ENCODE results near the gene CSF3R. TPM values are rescaled to one million over a fixed set of nuclear protein-coding genes. Genes with fewer than 3 reads are reported as not detected.

Gene CSF3R
- total RNA-seq: not detected in 2 replicates

DNA sequence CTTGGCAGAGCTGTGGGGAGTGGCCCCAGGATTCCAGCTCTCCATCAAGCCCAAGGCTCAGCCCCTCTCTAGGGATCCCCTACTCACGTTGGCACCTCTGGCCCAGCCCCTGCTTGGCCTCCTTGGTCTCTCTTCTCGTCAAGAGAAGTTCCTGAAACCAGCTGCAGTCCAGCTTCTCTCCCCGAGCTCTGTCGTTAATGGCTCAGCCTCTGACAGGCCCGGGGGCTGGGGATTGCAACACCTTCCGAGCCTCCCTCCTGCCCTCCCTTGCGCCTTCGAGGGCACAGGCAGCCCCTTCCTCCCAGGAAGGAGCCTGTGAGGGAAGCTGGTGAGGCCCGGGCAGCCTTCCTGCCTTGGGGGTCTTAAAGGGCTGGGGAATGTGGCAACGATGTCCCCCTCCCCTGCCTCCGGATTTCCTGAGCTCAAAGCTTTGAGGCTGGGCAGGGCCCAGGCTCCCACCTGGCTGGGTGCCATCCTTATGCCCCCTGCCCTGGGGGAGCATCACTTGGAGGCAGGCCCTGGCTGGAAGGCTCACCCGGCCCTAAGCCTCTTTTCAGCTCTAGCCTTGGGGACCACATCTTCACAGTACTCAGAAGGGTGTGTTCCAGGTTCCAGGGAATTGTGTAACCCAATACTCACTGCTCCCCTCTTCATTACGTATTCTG, at the start of gene CSF3R:
CSF3R (minus strand) TSS at position 190 of the 665 bp plus-strand sequence. CDS start 3,417 bp downstream, outside the sequence.
- DNase-seq: no peak

DNA sequence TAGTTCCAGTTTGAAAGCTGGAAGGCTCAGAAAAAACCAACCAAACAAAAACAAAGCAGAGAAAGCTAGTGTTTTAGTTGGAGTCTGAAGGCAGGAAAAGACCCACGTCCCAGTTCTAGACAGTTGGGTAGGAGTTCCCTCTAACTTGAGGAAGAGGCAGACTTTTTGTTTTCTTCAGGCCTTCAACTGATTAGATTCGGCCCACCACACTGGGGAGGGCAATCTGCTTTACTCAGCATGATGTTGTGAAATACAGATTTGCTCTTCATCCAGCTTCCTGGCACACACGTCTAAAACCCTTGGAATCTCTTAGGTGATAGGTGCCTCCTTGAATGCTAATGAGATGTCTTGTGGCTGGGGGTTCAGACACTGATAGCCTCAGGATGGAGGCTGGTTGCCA, 49.1 kb upstream of the CSF3R start:
- DNase-seq: no peak

- no peak for DNase-seq
Measured at GRCh38 chr1:36530791-36531190, 48.1 kb upstream of the CSF3R start.

- no peak for DNase-seq
Measured at GRCh38 chr1:36530261-36530660, 47.5 kb upstream of the CSF3R start.

DNA sequence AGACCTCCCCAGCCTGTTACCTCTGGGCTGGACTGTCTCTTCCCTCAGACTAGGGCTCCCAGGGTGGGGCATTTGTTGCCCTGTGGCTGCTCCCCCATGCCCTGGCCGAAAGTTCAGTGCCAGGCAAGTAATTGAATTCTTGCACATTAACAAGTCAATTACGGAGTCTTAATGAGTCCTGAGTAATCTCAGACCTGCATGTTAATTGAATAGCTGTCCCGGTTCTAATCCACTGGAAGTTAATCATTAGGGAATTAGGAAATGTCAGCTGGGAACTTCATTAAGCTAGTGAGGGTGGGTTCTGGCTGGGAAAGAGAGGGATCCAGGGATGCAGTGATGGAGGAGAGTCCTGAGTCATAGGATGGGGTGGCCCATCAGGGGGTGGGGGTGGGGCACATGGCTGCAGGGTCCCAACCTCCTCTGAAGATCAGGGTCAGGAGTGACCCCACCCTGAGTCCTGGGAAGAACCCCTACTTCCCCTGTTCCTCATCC, 47.1 kb upstream of the CSF3R start:
- DNase-seq: no peak

DNA sequence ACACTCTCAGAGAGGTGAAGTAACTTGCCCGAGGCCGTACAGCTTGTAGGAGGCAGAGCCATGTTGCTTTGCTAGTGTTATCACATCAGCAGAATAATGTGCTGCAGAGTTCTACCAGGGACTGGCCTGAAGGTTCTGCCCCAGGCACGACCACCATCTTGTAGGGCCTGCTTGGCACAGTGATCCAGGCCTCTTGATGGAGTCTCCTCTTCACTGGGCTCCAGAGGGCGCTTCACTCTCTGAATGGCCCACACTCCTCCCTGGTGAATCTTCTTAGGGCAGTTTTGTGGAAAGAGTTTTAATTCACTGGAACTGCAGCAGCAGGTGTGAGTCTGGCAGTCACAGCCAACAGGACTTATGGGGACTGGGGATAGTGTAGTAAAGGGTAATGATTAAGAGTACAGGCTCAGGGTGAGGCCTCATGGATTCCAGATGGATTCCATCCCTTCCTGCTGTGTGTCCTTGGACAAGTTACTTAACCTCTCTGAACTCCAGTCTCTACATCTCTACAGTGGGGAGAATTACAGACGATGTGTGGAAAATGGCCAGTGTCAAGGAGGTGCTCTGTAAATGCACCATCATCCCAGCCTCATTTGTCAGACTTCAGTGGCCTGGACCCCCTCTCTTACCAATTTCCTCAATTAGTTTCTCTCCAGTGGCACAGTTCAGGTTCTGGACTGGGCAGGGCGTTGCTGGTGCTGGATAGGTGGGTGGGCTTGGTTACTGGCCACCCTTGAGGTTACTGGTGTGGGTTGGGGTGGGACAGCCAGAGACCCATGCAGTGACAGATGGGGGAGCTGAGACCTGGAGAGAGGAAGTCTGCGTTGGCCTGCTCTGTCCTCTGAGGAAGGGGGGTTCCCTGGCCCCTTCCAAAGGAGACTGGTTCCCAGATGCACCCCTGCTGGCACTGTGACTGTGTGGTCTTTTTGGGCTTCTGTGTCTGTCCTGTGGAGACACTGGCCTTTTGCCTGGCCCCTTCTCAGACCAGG, 45.9 kb upstream of the CSF3R start:
- DNase-seq: peak; percentile 10

DNA sequence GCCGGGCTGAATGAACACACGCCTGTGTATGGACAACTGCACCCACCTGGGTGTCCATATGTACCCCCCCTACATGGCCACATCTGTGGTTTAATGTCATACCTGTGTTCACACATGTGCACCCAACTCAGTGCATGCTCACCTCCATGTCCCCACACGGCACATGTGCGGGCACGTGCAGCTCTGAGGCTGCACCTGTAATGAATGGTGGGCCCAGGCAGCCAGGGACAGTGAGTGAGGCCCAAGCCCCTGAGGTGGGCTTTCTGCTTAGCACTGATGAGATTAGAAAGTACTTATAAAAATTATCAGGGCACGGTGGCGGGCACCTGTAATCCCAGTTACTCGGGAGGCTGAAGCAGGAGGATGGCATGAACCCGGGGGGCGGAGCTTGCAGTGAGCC, 42.5 kb upstream of the CSF3R start:
- DNase-seq: no peak

DNA sequence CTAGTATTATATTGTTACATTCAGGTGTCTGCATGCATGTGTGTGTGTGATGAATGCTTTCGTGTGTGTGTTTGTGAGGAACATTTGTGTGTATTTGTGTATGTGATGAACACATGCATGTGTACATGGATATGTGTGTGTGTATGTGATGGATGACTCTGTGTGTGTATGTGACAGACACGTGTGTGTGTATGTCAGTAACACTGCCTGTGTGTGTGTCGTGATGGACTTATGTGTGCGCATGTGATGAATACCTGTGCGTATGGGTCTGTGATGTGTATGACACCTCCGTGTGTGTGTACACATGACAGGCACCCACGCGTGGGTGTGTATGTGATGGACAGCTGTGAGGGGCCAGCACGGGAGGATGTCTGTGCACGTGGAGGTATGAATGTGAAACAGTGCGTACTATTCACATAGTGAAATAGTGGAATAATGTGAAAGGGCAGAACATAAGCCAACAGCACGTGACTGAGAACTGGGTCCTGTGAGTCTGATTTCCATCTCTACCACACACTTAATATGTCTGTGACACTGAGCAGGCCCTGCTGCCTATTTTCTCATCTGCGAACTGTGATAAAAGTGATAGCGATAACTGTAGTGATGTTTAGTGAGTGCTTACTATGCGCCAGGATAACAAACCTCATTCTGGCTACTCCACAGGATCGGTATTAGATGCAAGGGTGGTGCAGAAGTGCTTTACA, 41.8 kb upstream of the CSF3R start:
- no peak for DNase-seq

- no peak for DNase-seq
Measured at GRCh38 chr1:36523850-36524249, 41.1 kb upstream of the CSF3R start.

DNA sequence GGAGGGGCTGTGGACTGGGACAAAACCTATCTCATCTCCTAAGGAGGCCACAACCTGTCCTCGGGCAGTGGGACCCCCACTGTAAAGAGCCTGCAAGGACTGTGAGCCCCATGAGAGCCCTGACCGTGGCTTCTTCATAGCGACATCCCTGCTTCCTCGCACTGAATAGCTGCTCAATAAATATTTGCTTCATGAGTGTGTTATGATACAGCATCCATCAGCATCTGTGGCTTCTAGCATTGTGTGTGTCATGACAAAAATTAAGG, 40.5 kb upstream of the CSF3R start:
- no peak for DNase-seq

DNA sequence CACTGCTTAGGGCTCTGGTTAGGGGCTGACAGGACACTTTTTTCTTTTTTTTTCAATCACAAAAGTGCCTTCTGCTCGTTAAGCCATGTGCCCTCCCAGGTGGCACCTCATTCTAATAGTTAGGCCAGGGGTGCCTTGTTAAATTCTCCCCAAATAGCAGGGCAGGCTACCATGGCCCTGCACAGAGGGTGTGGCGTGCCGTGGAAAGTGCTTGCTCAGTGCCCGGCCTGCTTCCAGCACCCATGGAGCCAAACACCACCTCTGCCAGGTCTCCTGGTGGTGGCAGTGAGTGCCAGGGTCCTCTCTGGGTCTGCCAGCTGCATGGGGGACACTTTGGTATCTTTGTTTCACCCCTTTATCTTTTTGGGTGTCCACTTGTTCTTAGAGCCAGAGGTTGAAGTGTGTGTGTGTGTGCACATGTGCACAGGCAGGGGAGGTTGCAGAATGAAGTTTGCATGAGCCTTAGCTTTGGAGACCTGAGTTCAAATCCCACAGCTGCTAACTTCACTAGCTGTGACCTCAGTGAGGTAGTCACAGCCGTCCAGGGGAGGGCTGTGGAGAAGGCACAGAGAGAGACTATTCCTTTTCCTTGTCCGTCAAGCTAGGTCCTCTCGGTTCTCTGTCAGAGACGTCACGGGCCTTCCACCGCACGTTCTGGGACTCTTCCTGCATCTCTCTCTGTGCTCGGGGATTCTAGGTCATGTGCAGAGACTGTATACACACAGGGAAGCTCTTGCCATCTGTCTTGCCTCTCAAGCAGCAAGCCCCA, 39.9 kb upstream of the CSF3R start:
- DNase-seq: no peak

DNA sequence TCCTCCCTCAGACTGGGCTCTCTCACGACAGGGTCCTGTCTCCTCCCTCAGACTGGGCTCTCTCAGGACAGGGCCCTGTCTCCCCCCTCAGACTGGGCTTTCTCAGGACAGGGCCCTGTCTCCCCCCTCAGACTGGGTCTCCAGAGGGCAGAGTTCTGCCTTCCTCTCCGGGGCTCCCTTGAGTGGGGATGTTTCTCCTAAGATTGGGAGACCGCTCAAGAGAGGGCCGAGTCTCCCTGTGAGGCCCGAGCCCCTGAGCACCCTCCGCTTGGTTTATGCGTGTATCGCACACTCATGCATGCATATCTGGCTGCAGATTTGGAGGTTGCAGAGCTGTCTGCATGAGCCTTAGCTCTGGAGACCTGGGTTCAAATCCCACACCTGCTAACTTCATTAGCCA, 39.3 kb upstream of the CSF3R start:
- DNase-seq: no peak

GRCh38 chr1:36520771-36521420, 38.2 kb upstream of the CSF3R start:
- no peak for DNase-seq

DNA sequence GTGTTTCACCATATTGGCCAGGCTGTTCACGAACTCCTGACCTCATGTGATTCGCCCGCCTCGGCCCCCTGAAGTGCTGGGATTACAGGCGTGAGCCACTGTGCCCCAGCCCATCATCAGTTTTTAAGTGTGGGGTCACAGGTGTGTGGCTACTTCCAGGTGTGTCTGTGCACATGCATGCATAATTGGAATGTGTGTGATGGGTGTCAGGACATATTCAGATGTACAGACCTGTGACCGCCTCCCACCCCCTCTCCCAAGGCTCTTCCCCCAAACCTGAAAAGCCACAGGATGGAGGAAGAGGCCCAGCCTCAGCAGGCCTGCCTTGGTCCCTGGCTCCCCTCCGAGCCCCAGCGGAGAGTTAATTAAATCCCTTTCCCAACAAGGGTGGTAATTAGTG, 37.3 kb upstream of the CSF3R start:
- DNase-seq: no peak

DNA sequence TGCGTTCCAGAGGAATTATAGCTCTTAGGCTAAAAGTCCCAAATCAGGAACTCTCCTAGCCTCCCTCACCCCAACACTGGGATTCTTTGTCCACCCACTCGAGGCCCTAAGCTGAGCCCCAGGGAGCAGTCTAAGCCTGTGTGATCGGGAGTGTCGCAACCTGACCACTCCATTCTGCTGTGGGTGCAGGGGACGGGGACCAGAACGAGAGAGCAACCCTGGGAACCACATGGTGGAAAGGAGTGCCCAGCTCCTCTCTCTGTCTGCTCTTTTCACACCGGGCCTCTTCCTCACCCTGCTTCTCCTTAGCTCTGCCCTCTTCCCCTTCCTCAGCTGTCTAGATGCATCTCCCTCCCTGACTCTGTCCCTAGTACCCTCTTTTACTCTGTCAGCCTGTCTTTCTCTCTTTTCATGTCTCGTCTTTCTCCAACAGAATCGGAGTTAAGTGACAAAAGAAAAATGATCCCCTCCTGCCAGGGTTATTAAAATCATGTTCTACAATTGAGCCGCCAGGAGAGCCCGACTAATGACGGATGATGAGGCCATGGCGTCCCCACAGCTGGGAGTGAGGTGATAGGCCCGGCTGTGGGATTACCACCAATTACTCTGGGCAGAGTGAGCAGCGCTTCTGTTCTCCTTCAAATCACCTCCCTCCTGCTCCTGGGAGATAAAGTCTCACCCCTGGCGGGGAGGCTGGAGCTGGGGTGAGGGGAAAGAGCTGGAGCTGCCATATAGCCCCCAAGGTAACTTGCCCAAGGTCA, 34.5 kb upstream of the CSF3R start:
- DNase-seq: no peak

GRCh38 chr1:36516372-36517010, 33.8 kb upstream of the CSF3R start:
- DNase-seq: peak; percentile 75

- no peak for DNase-seq
Measured at GRCh38 chr1:36515315-36516138, 32.8 kb upstream of the CSF3R start.

GRCh38 chr1:36514501-36514900, 31.8 kb upstream of the CSF3R start:
- no peak for DNase-seq

DNA sequence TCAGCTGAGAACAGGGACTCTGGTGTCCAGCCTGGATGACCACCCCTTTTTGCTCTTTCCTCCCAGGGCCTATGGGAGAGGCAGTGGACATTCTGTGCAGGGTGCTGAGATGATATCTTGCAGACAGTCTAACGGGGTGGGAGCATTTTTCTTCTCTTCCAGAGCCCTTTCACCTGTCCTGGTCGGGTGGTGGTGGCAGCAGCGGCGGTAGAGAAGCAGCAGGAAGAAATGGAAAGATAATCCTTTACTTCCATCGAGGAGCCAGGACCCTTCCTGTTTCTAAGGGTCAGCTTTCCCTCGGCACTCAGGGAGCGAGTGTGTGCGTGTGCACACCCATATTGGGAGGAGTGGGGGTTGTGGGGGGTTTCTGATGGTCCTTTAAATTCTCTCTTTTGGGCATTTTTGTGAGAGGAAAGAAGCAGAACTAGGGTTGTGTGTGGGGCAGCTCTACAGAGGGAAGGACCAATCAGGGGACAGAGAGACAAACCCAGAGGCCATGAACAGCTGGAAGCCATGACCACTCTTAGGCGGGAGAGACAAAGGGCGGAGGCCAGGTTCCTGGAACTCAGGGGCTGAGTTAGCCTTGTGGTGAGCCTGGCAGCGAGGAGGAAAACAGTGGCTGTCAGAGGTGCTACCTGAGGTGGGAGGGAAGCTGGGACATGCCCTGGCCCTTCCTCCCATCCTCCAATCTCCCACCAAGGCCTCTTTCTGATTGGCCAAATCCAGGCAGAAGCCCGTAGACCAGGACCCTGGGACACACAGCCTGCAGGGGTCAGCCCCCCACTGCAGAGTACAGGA, 31.2 kb upstream of the CSF3R start:
- DNase-seq: no peak
